ENCODE results near the gene ALDOB.

DNA sequence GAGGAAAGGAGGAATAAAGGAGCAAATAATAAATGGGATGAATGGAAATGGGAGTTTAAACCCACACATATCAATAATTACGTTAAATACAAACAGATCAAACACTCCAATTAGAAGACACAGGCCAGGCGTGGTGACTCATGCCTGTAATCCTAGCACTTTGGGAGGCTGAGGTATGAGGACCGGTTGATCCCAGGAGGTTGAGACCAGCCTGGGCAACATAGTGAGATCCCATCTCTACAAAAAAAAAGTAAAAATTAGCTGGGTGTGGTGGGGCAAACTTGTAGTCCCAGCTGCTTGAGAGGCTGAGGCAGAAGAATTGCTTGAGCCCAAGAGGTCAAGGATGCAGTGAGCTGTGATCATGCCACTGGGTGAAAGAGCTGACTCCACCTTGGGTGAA lies 54.5 kb downstream of the ALDOB start:
- TF ChIP-seq CTCF (IDR thresholded peaks at IDR 0.05; ENCODE audit: low read depth, low read length, missing input control) (no peak), JUND (IDR thresholded peaks at IDR 0.05) (no peak), GABPA (IDR thresholded peaks at IDR 0.05 in 1 of 2, conservative IDR thresholded peaks at IDR 0.05 in 1 of 2) (no peak), HNF4G (IDR thresholded peaks at IDR 0.05) (no peak), ZBTB33 (IDR thresholded peaks at IDR 0.05) (no peak), EGR1 (IDR thresholded peaks at IDR 0.05; ENCODE audit: low read depth in 2 of 2) (no peak)
- TF ChIP-seq, protein P1, sequence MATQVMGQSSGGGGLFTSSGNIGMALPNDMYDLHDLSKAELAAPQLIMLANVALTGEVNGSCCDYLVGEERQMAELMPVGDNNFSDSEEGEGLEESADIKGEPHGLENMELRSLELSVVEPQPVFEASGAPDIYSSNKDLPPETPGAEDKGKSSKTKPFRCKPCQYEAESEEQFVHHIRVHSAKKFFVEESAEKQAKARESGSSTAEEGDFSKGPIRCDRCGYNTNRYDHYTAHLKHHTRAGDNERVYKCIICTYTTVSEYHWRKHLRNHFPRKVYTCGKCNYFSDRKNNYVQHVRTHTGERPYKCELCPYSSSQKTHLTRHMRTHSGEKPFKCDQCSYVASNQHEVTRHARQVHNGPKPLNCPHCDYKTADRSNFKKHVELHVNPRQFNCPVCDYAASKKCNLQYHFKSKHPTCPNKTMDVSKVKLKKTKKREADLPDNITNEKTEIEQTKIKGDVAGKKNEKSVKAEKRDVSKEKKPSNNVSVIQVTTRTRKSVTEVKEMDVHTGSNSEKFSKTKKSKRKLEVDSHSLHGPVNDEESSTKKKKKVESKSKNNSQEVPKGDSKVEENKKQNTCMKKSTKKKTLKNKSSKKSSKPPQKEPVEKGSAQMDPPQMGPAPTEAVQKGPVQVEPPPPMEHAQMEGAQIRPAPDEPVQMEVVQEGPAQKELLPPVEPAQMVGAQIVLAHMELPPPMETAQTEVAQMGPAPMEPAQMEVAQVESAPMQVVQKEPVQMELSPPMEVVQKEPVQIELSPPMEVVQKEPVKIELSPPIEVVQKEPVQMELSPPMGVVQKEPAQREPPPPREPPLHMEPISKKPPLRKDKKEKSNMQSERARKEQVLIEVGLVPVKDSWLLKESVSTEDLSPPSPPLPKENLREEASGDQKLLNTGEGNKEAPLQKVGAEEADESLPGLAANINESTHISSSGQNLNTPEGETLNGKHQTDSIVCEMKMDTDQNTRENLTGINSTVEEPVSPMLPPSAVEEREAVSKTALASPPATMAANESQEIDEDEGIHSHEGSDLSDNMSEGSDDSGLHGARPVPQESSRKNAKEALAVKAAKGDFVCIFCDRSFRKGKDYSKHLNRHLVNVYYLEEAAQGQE (IDR thresholded peaks at IDR 0.05) = no peak
